GM18505 (cell line): ENCODE results near the gene ABRACL.
"Not testable (repeated sequence)": the region's sequence is repeated elsewhere in the genome, so short reads cannot be mapped to it uniquely, and the experiment has no call there.

Experiments used
- ATAC-seq: cut with Tn5 transposase; IDR thresholded peaks from one replicate; pipeline ENCODE4 v1.9.1; 2021; ENCODE audit not compliant: unreplicated experiment
- POLR2A ChIP-seq: IDR thresholded peaks from 4 replicates; pipeline ENCODE4 v1.6.1; 2011; ENCODE audit warnings: borderline replicate concordance; ENCODE audit not compliant: insufficient read depth, insufficient read length; ENCODE audit errors: extremely low read depth

The ABRACL gene

DNA sequence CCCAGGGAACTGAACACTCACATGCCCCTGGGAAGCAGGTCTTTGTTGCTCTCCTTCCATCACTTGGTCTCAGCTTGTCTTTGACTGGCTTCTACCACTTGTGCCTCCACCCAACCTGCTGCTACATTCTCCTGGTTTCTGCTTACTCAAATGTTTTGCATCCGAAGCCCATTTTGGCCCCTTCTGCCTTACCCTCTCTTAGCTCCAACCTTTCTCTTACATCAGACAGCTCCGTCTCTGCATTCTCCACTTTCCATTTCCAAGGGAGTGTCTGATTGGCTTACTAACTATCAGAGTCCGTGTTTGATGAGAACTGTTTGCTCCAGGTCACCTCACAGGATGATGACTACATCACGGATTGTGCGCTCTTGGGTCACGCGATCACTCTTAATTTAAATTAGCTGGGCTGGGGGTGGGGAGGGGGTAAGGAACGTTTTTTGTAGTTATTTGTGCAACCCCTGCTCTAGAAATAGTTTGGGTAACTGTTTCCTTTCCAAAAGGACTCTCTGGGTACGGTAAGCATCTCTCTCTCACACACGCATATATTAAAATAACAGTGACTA, 844 bp upstream of the ABRACL start:
- no peak for TF ChIP-seq POLR2A
- ATAC-seq: no peak

DNA sequence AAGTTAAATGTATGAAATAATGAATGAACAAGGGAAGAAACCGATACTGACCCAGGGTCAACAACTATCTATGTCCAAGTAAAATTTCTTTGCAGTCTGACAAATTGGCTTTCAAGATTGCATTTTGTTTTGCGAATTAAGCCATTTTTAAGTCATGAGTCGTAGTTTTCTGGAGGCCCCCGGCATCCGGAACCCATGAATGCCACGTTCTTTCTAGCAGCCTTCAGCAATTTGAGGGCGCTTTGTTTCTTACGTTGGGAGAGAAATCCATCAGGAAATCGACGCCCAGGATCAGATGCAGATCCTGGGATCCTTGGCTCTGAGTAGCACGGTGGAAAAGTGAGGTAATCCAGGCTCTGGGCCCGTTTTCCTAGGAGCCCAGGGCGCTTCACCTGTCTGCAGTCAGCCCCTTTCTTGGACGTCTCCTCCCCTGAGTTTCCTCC, 309 bp upstream of the ABRACL start:
- ATAC-seq: no peak
- TF ChIP-seq POLR2A: no peak

GRCh38 chr6:139029470-139030227, 1.1 kb downstream of the ABRACL start:
- peak; percentile 21 for ATAC-seq
- no peak for TF ChIP-seq POLR2A

GRCh38 chr6:139030228-139030963, 1.9 kb downstream of the ABRACL start:
- peak; percentile 42 for ATAC-seq

DNA sequence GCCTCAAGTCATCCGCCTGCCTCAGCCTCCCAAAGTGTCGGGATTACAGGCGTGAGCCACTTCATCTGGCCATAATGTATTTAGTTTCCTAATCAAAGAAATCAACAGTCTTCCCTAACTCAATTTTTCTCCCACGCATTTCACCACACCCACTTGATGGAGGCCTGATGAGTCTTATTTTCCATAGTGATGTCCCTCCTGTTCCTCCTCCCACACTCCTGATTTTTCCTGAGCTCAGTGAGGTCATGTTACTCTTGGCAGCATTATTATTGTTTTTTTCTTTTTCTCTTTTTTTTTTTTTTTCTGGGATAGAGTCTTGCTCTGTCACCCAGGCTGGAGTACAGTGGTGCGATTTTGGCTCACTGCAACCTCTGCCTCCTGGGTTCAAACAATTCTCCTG, 8.9 kb downstream of the ABRACL start:
- ATAC-seq: no peak
- TF ChIP-seq POLR2A: no peak

More at GRCh38 chr6:139030228-139030963, 1.9 kb downstream of the ABRACL start:
- no peak for TF ChIP-seq POLR2A

GRCh38 chr6:139044250-139044649, 15.7 kb downstream of the ABRACL start:
- ATAC-seq: no peak
- TF ChIP-seq POLR2A: no peak

- ATAC-seq: no peak
- TF ChIP-seq POLR2A: no peak
Measured at GRCh38 chr6:139047677-139048076, 19.1 kb downstream of the ABRACL start.

GRCh38 chr6:139048912-139049311, 20.4 kb downstream of the ABRACL start:
- ATAC-seq: not testable (repeated sequence)

DNA sequence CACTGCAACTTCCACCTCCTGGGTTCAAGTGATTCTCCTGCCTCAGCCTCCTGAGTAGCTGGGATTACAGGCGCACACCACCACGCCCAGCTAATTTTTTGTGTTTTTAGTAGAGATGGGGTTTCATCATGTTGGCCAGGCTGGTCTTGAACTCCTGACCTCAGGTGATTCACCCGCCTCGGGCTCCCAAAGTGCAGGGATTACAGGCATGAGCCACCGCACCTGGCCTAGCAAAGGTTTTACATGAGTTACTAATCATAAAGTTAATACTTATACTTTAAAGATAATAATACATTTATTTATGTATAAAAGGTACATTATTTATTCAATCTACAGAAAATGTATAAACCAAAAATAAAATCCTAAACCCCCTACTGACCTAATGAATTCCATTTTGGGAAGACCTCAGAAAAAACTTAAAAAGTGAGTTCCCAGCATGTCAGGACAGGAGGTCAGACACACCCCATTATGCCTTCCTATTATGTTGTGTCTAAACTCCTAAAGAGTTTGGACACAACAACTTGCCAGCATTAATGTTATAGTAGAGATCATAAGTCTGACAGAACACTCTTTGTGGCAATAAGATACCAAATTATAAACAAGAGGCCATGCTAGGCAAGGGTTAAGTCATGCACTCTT, 21.7 kb downstream of the ABRACL start:
- ATAC-seq: not testable (repeated sequence)

DNA sequence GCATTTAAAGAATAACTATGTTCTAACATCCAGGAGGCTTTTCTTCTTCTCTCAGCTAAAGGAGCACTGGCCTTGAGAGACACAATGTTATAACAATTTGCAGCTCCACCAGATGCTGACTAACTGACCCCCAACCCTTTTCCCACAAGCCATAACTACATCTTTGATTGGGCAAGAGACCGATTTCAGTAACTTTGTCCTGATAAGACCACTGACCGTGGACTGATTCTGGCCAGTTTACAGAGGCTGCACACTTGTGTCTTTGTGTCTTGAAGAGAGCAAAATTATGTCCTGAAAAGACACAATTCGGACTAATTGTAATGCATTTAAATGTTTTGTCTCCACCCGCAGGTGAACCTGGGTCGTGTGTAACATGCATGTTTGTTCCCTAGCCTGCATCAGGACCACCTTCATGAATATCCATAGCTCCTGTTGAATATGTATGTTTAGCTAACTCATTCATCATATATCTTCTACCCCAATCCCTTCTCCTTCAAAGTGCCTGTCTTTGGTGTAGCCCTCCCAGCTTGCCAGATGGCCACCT, 22.3 kb downstream of the ABRACL start:
- ATAC-seq: no peak
- TF ChIP-seq POLR2A: no peak

- no peak for ATAC-seq
- TF ChIP-seq POLR2A: no peak
Measured at GRCh38 chr6:139051396-139052060, 23.0 kb downstream of the ABRACL start.

DNA sequence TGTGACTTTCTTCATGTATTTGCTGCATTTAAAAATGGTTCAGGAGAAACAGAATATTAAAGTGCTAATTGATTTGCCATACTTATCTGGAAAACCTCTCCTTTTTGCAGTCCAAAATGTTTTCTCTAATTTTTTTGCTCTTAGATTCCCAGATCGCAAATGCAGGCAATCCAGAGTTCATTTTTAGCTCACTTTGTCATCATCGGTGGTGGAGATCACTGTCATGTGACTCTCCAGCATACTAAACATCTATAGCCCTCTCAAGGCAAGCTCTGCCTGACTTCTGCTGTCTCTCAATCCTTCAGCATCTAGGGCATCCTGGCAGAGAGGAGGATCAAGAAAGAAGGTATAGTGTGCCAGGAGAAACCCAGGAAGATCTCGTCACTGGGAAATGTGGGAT, 24.8 kb downstream of the ABRACL start:
- TF ChIP-seq POLR2A: no peak
- ATAC-seq: no peak

DNA sequence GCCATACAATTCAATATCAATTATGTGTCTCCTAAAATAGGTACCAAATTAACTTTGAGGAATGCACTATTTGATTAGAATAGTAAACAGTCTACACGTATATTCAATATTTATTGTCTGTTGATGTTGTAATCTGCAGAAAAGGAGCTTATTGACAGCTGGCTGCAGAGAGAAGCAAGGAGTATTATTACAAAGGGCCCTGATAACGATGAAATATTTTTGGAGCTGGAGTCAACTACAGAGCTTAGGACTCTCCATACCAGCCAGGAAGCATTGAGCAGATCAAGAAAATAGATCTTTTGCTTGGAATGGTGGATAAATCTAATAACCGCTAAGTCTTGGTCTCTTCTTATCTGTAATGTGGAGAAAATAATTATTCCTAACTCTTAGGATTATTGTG, 25.5 kb downstream of the ABRACL start:
- ATAC-seq: no peak

More for the DNA sequence above, 25.5 kb downstream of the ABRACL start:
- no peak for TF ChIP-seq POLR2A
